H1 (cell line): ENCODE measurements around the gene MVD. TPM values are rescaled to one million over a fixed set of nuclear protein-coding genes. Genes with fewer than 3 reads are reported as not detected.

Experiments used
- CTCF ChIA-PET: fragments of 300-600 bp; sonication (Branson Sonifier 250); formaldehyde crosslinking; loops from one replicate; lab custom pipeline; 2021; ENCODE audit not compliant: partially characterized antibody; lab: Charles Lee
- POLR2A ChIA-PET: fragments of 300-600 bp; sonication (Branson Sonifier 250); formaldehyde crosslinking; loops from one replicate; lab custom pipeline; 2021; ENCODE audit warnings: inconsistent platforms; ENCODE audit not compliant: partially characterized antibody; lab: Charles Lee
- DNase-seq, 2 experiments: peaks; one replicate each; pipeline versions ENCODE4 v3.0.0 to v3.0.0-alpha.2; 2010 to 2022; ENCODE audit warnings: low spot score in 2 of 2, low read depth in 1 of 2, mixed read lengths in 1 of 2
- FAIRE-seq: peaks from 2 replicates; lab custom pipeline; 2011; peaks lifted over from hg19 to GRCh38; lab: Jason Lieb, UNC
- H2AFZ ChIP-seq: 2 replicates; pipeline ENCODE4 v1.8.1; 2012; ENCODE audit warnings: low read length, inconsistent platforms
- H2AK5ac ChIP-seq: 2 replicates; pipeline ENCODE4 v1.6.1; 2013; ENCODE audit warnings: low read depth, low read length
- H2BK120ac ChIP-seq: replicated peaks from 2 replicates; pipeline ENCODE3; 2013; ENCODE audit warnings: low read depth, low read length, inconsistent platforms
- H2BK12ac ChIP-seq: 2 replicates; pipeline ENCODE4 v1.6.1; 2013; ENCODE audit warnings: low read depth, low read length
- H2BK15ac ChIP-seq: 2 replicates; pipeline ENCODE4 v1.6.1; 2013; ENCODE audit warnings: low read length
- H2BK20ac ChIP-seq: 2 replicates; pipeline ENCODE4 v1.6.1; 2013; ENCODE audit warnings: low read length
- H2BK5ac ChIP-seq: 2 replicates; pipeline ENCODE4 v1.6.1; 2013; ENCODE audit warnings: low read depth, low read length
- H3K14ac ChIP-seq: 2 replicates; pipeline ENCODE4 v1.6.1; 2013; ENCODE audit warnings: inconsistent platforms; ENCODE audit not compliant: insufficient read length
- H3K18ac ChIP-seq: 2 replicates; pipeline ENCODE4 v1.6.1; 2013; ENCODE audit warnings: low read length; ENCODE audit errors: extremely low read depth
- H3K23ac ChIP-seq: 2 replicates; pipeline ENCODE4 v1.6.1; 2013; ENCODE audit warnings: inconsistent platforms; ENCODE audit not compliant: insufficient read length
- H3K23me2 ChIP-seq: 2 replicates; pipeline ENCODE4 v1.6.1; 2013; ENCODE audit warnings: low read depth, low read length
- H3K27ac ChIP-seq: 2 replicates; pipeline ENCODE4 v1.6.1; 2011; ENCODE audit warnings: low read depth, low read length, inconsistent platforms
- H3K27me3 ChIP-seq, 4 experiments: replicated peaks in 1 of 4; 1 replicate in 1 of 4; 2 replicates in 3 of 4; pipeline versions ENCODE4 v1.6.1 to v1.8.1; 2011 to 2013; ENCODE audit warnings: low read length in 3 of 4, mild to moderate bottlenecking in 3 of 4, inconsistent platforms in 2 of 4, mixed read lengths in 2 of 4, moderate library complexity in 1 of 4; ENCODE audit not compliant: control insufficient read depth in 3 of 4, insufficient read depth in 3 of 4; ENCODE audit errors: extremely low read depth in 1 of 4
- H3K36me3 ChIP-seq, 4 experiments: 2 replicates each; pipeline versions ENCODE4 v1.6.1 to v1.8.1; 2011 to 2013; ENCODE audit warnings: mild to moderate bottlenecking in 4 of 4, low read length in 3 of 4, moderate library complexity in 2 of 4, control low read depth in 1 of 4, inconsistent platforms in 1 of 4; ENCODE audit not compliant: insufficient read depth in 4 of 4, control insufficient read depth in 2 of 4
- H3K4ac ChIP-seq: replicated peaks from 2 replicates; pipeline ENCODE3; 2013; ENCODE audit warnings: low read length, low read depth, mixed read lengths, inconsistent platforms; ENCODE audit not compliant: insufficient read length
- H3K4me1 ChIP-seq, 4 experiments: replicated peaks in 1 of 4; 1 replicate in 1 of 4; 2 replicates in 3 of 4; pipeline versions ENCODE4 v1.6.1 to v1.8.1; 2011 to 2013; ENCODE audit warnings: low read length in 3 of 4, inconsistent platforms in 2 of 4, mixed read lengths in 1 of 4; ENCODE audit not compliant: insufficient read depth in 4 of 4, control insufficient read depth in 3 of 4
- H3K4me2 ChIP-seq, 2 experiments: 2 replicates each; pipeline versions ENCODE4 v1.6.1 to v1.8.1; 2011 to 2013; ENCODE audit warnings: low read depth in 2 of 2, low read length in 2 of 2, control low read depth in 1 of 2, inconsistent platforms in 1 of 2, mild to moderate bottlenecking in 1 of 2; ENCODE audit not compliant: insufficient read depth in 1 of 2
- H3K4me3 ChIP-seq, 4 experiments: fragments of 200-600, 300-600 bp in 1 of 4; sonication (generic), shearing (Covaris generic), sonication (Bioruptor Twin) in 1 of 4; 2 replicates each; pipeline versions ENCODE4 v1.5.1 to v1.8.1; 2011 to 2016; ENCODE audit warnings: low read length in 4 of 4, low read depth in 3 of 4, control low read depth in 2 of 4, inconsistent platforms in 2 of 4, mild to moderate bottlenecking in 2 of 4, mixed read lengths in 1 of 4, moderate library complexity in 1 of 4; ENCODE audit not compliant: insufficient read depth in 2 of 4; ENCODE audit errors: extremely low read depth in 1 of 4
- H3K56ac ChIP-seq: replicated peaks from 2 replicates; pipeline ENCODE3; 2013; ENCODE audit warnings: low read depth, mild to moderate bottlenecking, mixed read lengths, low read length, inconsistent platforms; ENCODE audit not compliant: insufficient read length
- H3K79me1 ChIP-seq: 2 replicates; pipeline ENCODE4 v1.6.1; 2013; ENCODE audit warnings: low read depth, low read length, control low read depth
- H3K79me2 ChIP-seq, 2 experiments: 2 replicates each; pipeline versions ENCODE4 v1.6.1 to v1.8.1; 2012 to 2013; ENCODE audit warnings: low read length in 2 of 2, mild to moderate bottlenecking in 2 of 2, inconsistent platforms in 1 of 2; ENCODE audit not compliant: insufficient read depth in 2 of 2, control insufficient read depth in 1 of 2
- H3K9ac ChIP-seq, 4 experiments: replicated peaks in 1 of 4; 1 replicate in 1 of 4; 2 replicates in 3 of 4; pipeline versions ENCODE4 v1.6.1 to v1.8.1; 2011 to 2013; ENCODE audit warnings: low read depth in 3 of 4, low read length in 3 of 4, control low read depth in 2 of 4, mild to moderate bottlenecking in 2 of 4, moderate library complexity in 2 of 4, inconsistent platforms in 1 of 4; ENCODE audit errors: extremely low read depth in 1 of 4
- H3K9me3 ChIP-seq, 2 experiments: 2 replicates each; pipeline versions ENCODE4 v1.6.1 to v1.8.1; 2012 to 2013; ENCODE audit warnings: mild to moderate bottlenecking in 2 of 2, moderate library complexity in 2 of 2, control low read depth in 1 of 2, inconsistent platforms in 1 of 2, low read depth in 1 of 2, low read length in 1 of 2, mixed read lengths in 1 of 2; ENCODE audit not compliant: insufficient read depth in 2 of 2
- H4K20me1 ChIP-seq, 2 experiments: replicated peaks in 1 of 2; 2 replicates each; pipeline versions ENCODE3 to v1.8.1; 2011 to 2013; ENCODE audit warnings: inconsistent platforms in 2 of 2, low read length in 2 of 2, mild to moderate bottlenecking in 1 of 2; ENCODE audit not compliant: insufficient read depth in 2 of 2, control insufficient read depth in 1 of 2
- H4K5ac ChIP-seq: 2 replicates; pipeline ENCODE4 v1.6.1; 2013; ENCODE audit warnings: low read length, low read depth, mixed read lengths, inconsistent platforms; ENCODE audit not compliant: insufficient read length
- H4K8ac ChIP-seq: 2 replicates; pipeline ENCODE4 v1.8.0; 2013; ENCODE audit warnings: mild to moderate bottlenecking, moderate library complexity, low read length, inconsistent platforms; ENCODE audit not compliant: insufficient read depth; ENCODE audit errors: extremely low read depth
- H4K91ac ChIP-seq: replicated peaks from 2 replicates; pipeline ENCODE3; 2013; ENCODE audit warnings: low read length, mixed read lengths, inconsistent platforms; ENCODE audit not compliant: insufficient read length
- EP300 ChIP-seq, 2 experiments: IDR thresholded peaks; 1 replicate in 1 of 2; 2 replicates in 1 of 2; pipeline ENCODE4 v1.6.1; 2011 to 2012; ENCODE audit warnings: low read depth in 2 of 2, low read length in 2 of 2, mild to moderate bottlenecking in 2 of 2, borderline replicate concordance in 1 of 2, inconsistent platforms in 1 of 2, moderate library complexity in 1 of 2
- SRF ChIP-seq: IDR thresholded peaks from 2 replicates; pipeline ENCODE4 v1.6.1; 2011; ENCODE audit warnings: mild to moderate bottlenecking, low read depth, low read length, moderate library complexity
- WGBS, 2 experiments: shearing (Covaris generic) in 1 of 2; methylation state at CpG; one replicate each; pipeline versions ENCODE4 v1.1.6 to v1.1.7; 2013 to 2015; ENCODE audit warnings: low lambda C conversion rate in 2 of 2, mixed read lengths in 2 of 2, inconsistent platforms in 1 of 2, low coverage in 1 of 2, missing lambda C conversion rate in 1 of 2; ENCODE audit not compliant: insufficient replicate concordance in 2 of 2, insufficient coverage in 1 of 2, insufficient read length in 1 of 2; ENCODE audit errors: extremely low coverage in 1 of 2, missing lambda C conversion rate in 1 of 2; 5-methylcytosine and 5-hydroxymethylcytosine counted together
- polyA plus RNA-seq, 7 experiments: library from polyadenylated mRNA; depleted of rRNA in 3 of 7; stranded (reverse) in 5 of 7; unstranded in 2 of 7; fragments of >200 nt in 5 of 7; fragments of 200-250 nt in 2 of 7; gene quantifications; 1 replicate in 5 of 7; 2 replicates in 1 of 7; 4 replicates in 1 of 7; pipeline versions ENCODE4 v1.2.1 to v1.2.3, GENCODE V29; 2011 to 2013; ENCODE audit warnings: missing spikeins in 2 of 7, mixed read lengths in 2 of 7
- total RNA-seq: library from RNA; stranded (reverse); fragmentation: NEBNext Ultra II Directional; extraction: Animal tissue kit (Norgen Biotek cat#: 25700); gene quantifications from 2 replicates; pipeline ENCODE4 v1.2.1, GENCODE V29; 2021

The MVD gene
- total and polyA plus RNA-seq, 2 of the 8 experiments (the other 6 are each of a cell fraction or from before 2014, with no cell fraction given): 47.2 to 77.3 TPM

GRCh38 chr16:88605186-88606147 lies 57.4 kb downstream of the MVD start:
- Histone ChIP-seq H3K23ac (no peak overlapping the region), H4K20me1 (peaks cover 5 to 22% of the 10 kb centered on the region in 2 experiments), H4K8ac (no peak overlapping the region), H2BK15ac (no peak overlapping the region), H4K5ac (no peak overlapping the region), H3K27me3 (no peaks in the 10 kb centered on the region), H3K56ac (no peak overlapping the region), H3K18ac (no peak overlapping the region), H2BK12ac (no peak overlapping the region), H2BK20ac (no peak overlapping the region), H3K27ac (no peak overlapping the region), H3K36me3 (peaks cover 10 to 30% (median 15%) of the 10 kb centered on the region in 4 experiments; a peak in 5 of 8 replicates), H2BK120ac (no peak overlapping the region), H2AK5ac (no peak overlapping the region), H3K4me2 (no peak overlapping the region), H3K14ac (no peak overlapping the region), H3K9me3 (no peaks in the 10 kb centered on the region), H3K9ac (no peak overlapping the region; a peak in 2 of 7 replicates), H2AFZ (no peak overlapping the region), H2BK5ac (no peak overlapping the region), H3K4ac (no peak overlapping the region), H3K23me2 (no peaks in the 10 kb centered on the region), H3K79me2 (no peaks in the 10 kb centered on the region), H3K4me1 (peaks cover 0 to 3% (median 0%) of the 10 kb centered on the region in 4 experiments; a peak in 2 of 7 replicates), H3K4me3 (no peak overlapping the region), H3K79me1 (peaks cover 3% of the 10 kb centered on the region), H4K91ac (no peak overlapping the region)
- FAIRE-seq (no peak), DNase-seq (no peak)
- TF ChIP-seq EP300 (IDR thresholded peaks at IDR 0.05; ENCODE audit: borderline replicate concordance in 1 of 2, low read depth in 2 of 2, low read length in 2 of 2): no peak
- no peak for TF ChIP-seq SRF
- 93% methylated on average over 18 of the region's 20 CpGs; no CpG with 5 or more reads in 1 of the 2 experiments for WGBS, 2 experiments
- CTCF ChIA-PET: interaction anchor here (0.7 kb wide), 1 partner anchor 615 kb away, joined by 3 read pairs; no protein-coding TSS in a partner anchor
- POLR2A ChIA-PET: no interaction called here
